Activated effector memory CD4-positive, alpha-beta T cell treated with anti-CD3 and anti-CD28 coated beads, Interleukin-2, amount 50 U/mL, for 16 hours (primary cell): ENCODE data around the gene EDN1.

Experiments used
- DNase-seq: peaks from one replicate; pipeline ENCODE4 v3.0.0-alpha.2; 2020

EDN1 gene

GRCh38 chr6:12289933-12290820, at the start of gene EDN1:
Gene EDN1, plus strand, starts transcription at chr6:12290361. Its CDS starts 269 bp downstream, at chr6:12290630.
- DNase-seq, result peak; percentile 81

DNA sequence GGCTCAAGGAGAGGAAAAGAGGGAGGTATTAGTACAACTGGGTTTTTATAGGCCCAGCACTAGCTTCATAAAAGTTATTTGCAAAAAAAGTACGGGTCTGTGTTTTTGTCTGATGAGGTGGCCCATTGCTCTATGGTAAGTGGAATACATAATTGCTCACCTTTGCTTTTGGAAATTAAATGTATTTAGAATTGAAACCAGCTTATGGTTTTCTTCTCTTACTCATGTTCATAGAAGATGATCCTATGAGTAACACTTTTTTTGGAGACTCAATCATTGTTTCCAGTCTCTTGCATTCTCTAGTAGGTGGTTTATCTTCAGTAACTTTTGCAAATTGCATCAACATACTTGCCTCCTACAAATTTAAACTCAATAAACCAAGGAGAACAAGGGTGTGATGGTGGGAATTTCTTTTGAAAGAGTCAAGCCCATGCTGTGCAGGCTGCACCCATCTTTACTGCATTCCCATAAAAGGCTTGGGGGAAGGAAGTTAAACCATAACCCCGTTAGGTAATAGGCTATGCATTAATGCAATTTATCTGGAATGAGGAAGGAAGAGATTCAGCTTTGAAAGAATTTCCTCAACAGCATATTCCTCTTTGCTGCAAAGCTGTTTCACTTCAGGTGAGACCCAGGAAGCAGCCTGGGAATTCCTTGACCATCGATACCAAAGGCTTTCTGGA, 48.5 kb upstream of the EDN1 start:
- DNase-seq, result no peak

DNA sequence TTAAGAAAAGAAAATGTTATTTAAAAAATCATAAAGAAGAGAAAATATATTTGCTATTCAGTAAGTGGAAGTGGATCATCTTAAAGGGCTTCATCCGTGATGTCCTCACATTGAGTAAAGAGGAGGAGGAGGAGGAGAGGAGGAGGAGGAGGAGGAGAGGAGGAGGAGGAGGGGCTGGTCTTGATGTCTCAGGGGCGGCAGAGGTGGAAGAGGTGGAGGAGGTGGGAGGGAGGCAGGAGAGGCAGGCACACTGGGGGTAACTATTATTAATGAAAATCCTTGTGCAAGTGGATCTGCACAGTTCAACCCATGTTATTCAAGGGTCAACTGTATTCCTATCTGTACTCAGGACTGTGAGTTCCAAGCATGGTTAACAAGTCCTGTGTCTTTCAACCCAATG, 47.0 kb upstream of the EDN1 start:
- DNase-seq, result no peak

DNA sequence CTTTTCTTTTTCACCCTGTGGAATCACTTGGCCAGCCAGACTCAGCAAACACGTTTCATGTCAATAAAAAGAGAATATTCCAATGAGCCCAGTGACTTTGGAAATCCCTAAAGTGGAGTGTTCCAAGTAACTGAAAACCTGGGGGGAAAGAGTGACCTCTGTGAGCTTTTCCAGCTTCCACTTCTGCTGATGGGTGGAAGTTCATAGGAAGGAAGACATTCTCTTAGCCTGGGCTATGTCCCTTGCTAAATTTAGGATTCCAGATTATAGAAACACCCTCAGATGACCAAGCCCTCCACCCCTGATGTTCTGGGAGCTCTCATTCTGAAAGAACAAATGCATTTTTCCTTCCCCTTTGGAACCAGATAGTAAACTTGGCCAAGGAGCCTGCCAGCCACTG, 44.8 kb upstream of the EDN1 start:
- no peak for DNase-seq

DNA sequence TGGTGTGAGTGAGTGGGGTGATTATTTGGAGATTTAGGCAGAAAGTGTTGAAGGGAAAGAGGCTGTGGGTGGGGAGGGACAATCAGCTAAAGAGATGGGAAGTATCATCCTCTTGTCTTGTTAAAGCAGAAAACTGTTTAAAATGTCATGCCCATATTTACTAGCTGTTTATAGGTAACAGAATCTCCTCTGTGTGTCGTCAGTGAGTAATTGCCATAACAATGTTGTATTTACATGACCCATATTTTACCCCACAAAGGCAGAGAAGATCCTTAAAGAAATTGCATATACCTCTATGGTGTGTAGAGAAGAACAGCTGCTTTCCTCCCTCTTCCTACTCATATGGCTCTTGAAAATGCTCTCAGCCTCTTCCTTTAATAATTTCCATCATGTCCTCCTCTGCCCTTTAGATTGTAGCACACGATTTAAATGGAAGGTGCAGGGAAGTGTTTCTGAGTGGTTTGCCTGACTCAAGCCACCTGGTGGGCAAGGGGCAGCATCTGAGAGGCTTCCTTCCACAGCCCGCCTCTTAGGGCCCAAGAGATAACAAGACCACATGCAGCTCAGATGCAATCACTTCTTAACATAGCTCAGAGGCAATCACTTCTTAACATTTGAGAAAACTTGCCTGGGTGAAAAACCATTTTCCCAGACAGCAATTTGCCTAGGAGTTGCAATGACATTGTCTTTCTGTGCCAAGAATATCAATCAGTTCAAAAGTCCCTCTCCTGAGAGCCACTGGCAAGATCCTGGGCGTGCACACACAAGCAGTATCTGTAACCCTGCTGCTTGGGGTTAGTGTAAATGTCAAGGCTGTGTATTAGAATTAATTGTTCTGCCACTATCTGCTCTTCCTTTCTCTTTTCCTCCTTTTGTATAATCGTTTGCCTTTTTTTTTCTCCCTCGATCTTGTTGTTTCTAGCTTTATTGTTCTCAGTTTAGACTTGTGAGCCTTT, 44.1 kb upstream of the EDN1 start:
- no peak for DNase-seq

DNA sequence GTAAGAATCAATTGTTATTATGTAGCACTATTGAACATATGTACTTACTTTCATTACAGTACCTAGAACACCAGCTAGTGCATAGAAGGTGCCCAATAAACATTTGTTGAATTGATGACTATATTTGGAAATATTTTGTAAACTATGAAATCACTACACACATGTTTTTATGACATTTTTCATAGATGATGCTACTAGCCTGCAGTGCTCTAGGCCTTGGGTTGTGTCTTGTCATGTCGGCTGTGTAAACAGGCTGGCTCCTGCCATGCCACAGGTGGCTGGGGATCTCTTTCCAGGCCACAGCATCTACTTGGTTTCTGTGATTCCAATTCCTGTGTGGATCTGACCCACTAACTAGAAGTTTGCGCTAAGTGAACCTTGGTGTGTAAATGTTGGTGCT, 43.3 kb upstream of the EDN1 start:
- no peak for DNase-seq

- no peak for DNase-seq
Observed at GRCh38 chr6:12249541-12250382, 40.4 kb upstream of the EDN1 start.

GRCh38 chr6:12250383-12250770, 39.8 kb upstream of the EDN1 start:
- no peak for DNase-seq

GRCh38 chr6:12254210-12254609, 36.0 kb upstream of the EDN1 start:
- DNase-seq, result no peak

DNA sequence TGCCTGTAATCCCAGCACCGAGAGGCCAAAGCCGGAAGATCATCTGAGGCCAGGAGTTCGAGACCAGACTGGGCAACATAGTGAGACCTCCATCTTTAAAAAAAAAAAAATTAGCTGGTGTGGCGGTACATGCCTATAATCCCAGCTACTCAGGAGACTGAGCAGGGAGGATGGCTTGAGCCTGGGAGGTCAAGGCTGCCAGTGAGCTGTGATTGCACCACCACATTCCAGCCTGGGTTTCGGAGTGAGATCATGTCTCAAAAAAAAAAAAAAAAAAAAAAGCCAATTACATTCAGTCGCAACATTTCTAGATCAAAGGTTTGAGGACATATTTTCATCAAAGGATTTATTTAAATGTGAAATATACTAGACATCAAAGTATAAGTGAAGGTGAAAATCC, 32.0 kb upstream of the EDN1 start:
- no peak for DNase-seq

DNA sequence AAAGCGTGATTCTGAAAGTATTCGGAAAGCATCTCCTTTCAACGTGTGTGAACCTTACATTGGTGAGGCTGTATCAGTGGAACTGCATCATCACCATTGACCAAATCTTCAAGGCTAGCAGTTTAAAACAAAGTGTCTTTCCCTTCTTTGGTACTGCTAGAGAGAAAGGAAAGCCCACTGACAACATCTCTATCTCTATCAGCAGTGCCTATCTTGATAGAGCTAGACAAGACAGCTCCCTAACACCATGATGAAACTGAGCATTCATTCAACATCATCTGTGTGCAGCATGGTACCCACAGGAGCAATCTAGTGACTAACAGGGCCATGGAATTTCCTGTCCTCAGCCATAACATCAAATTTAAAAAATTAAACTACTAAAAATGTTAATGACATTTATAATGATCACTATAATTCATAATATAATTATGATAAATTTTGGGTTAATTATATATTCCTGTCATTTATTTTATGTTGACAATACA, 31.5 kb upstream of the EDN1 start:
- no peak for DNase-seq

GRCh38 chr6:12260458-12261093, 29.6 kb upstream of the EDN1 start:
- DNase-seq, result no peak

DNA sequence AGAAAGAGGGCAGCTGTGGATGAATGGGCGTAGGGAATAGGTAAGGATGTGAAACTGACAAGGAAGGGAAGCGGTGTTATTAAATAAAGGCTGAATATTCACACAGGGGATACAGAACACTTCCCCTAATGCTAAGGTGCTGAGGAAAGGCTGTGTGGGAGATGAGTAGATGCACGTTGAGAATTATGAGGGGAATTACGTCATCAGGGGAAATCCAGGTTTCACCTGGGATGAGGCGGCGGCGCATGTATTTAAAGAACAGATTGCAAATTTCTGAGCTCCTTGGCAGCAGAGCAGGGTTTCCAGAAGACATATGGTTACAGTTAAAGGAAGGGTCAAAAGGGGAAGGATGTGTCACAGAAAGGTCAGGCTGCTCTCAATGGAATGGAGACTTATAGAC, 28.7 kb upstream of the EDN1 start:
- no peak for DNase-seq

DNA sequence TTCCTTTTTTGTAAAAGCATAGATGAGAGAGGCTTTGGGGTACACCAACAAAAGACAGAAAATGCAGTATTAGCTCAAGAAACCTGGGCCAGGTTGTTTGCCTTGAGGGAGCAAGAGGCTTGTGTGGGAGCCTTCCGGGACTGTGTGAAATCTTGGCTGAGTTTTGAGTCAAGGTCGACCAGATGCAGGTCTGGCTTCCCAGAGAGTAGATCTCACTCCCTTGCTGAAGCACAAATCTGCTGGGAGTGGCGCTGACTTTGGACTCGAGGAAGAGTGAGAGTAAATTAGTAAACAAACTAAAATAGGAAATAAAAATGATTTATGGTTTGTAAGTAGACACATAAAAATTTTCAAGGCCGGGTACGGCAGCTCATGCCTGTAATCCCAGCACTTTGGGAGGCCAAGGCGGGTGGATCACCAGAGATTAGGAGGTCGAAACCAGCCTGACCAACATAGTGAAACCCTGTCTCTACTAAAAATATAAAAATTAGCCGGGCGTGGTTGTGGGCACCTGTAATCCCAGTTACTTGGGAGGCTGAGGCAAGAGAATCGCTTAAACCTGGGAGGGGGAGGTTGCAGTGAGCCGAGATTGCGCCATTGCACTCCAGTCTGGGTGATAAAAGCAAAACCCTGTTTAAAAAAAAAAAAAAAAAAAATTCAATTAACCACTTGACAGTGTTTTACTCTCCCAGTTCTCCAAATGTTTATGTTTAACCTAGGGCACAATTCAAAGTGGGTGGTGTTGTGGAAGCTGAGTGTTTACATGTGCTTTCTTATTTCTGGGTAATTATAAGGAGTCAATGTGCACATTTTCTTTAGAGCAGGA, 27.7 kb upstream of the EDN1 start:
- DNase-seq, result no peak

GRCh38 chr6:12263403-12263802, 26.8 kb upstream of the EDN1 start:
- no peak for DNase-seq

- no peak for DNase-seq
Observed at GRCh38 chr6:12264671-12265070, 25.5 kb upstream of the EDN1 start.

DNA sequence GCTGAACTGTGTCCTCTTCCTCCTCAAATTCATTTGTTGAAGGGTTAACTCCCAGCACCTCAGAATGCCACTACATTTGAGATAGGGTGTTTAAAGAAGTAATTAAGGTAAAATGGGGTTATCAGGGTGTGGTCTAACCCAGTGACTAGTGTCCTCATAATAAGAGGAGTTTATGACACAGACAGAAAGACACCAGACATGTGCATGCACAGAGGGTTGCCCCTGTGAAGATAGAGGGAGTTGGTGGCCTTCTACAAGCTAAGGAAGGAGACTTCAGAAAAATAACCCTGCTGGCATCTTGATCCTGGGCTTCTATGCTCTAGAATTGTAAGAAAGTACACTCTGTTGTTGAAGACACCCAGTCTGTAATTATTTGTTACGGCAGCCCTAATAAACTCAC, 24.9 kb upstream of the EDN1 start:
- no peak for DNase-seq

GRCh38 chr6:12265791-12266190, 24.4 kb upstream of the EDN1 start:
- DNase-seq, result no peak

DNA sequence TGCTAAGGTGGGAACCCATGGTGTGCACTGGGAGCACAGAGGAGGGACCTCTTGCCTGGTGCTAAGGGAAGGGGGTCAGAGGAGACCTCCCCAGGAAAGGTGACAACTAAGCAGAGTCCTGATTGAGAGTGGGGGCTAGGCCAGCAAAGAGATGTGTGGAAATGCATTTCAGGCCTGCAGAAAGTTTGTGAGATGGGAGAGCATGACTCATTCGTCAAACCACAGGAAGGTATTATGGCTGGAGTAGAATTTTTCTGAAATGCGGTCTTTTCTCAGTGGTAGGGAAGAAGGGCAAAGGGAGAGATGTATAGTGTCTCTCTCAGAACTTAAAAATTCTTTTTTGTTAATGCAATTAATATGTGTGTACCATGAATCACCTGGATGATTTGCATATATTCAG, 23.6 kb upstream of the EDN1 start:
- no peak for DNase-seq

DNA sequence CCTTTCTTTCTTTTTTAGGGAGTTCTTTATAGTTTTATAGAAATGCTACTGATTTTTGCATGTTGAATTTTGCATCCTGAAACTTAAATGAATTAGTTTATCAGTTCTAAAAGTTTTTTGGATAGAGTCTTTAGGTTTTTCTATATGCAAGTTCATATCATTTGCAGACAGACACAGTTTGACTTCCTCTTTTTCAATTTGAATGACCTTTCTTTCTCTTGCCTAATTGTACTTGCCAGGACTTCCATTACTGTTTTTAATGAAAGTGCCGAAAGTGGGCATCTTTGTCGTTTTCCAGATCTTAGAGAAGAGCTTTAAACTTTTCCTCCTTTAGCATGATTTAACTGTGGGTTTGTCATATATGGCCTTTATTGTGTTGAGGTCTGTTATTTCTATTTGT, 21.1 kb upstream of the EDN1 start:
- DNase-seq, result no peak
